Measurements from ENCODE around the gene PLEKHF1. TPM values are rescaled to one million over a fixed set of nuclear protein-coding genes. Genes with fewer than 3 reads are reported as not detected.
A peak's percentile ranks its signal among the peaks of the same experiment; 100 is the strongest.

PLEKHF1 gene
- total and polyA plus RNA-seq, 2 of the 8 experiments (the other 6 are each of a cell fraction or from before 2014, with no cell fraction given) = 11.1 to 18.4 TPM

DNA sequence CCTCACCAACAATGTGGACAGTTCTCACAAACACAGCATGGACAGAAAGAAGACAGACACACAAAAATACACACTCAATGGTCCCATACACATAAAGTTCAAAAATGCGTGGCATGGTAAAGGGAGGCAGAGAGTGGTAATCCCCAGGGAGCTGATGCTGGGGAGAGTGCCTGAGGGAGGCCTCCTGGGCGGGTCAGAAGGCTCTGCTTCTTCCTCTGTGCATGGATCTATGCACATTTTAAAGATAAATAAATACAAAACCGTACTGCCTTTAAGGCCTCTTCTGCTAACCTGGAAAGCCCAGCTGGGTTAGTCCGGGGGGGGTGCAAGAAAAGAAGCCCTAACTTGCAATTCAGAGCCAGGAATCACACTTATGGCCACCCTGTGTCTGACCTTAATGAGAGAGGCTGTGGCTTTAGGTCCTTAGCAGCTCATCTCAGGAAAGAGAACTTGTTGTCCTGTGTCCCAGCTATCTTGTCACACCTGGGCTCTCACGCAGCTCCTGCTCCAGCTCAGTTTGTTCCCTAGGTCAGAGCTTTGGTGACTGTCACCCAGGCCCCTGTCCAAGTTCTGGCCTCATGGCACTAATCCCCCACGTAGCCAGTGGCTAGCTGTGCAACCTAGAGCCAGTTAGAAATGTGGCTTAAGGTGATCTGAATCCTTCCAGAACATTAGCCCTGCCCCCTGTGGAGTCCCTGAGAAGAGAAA is 30.7 kb upstream of the PLEKHF1 start:
- FAIRE-seq (no peak), DNase-seq (ENCODE audit: low read depth in 1 of 2, low spot score in 2 of 2) (no peak)
- 85% methylated on average over 6 of the region's 6 CpGs; no CpG with 5 or more reads in 1 of the 2 experiments for WGBS, 2 experiments (ENCODE audit: extremely low coverage in 1 of 2, insufficient coverage in 1 of 2, insufficient read length in 1 of 2, insufficient replicate concordance in 2 of 2, low coverage in 1 of 2, low lambda C conversion rate in 2 of 2, missing lambda C conversion rate in 1 of 2)
- H2BK15ac ChIP-seq (ENCODE audit: low read length) = no peak overlapping the region
- H4K8ac ChIP-seq (ENCODE audit: extremely low read depth, insufficient read depth, low read length) = peak overlapping the region; percentile 19; the same call in 1 of the 2 replicates
- no peak overlapping the region for H3K14ac ChIP-seq (ENCODE audit: insufficient read length)
- H3K9me3 ChIP-seq (ENCODE audit: insufficient read depth in 2 of 2, low read depth in 1 of 2, low read length in 1 of 2) = no peaks in the 10 kb centered on the region
- H2AK5ac ChIP-seq (ENCODE audit: low read depth, low read length) = no peak overlapping the region
- H3K27me3 ChIP-seq (replicated peaks in 1 of 4; ENCODE audit: control insufficient read depth in 3 of 4, extremely low read depth in 1 of 4, insufficient read depth in 3 of 4, low read length in 3 of 4) = no peaks in the 10 kb centered on the region
- no peaks in the 10 kb centered on the region for H3K4me1 ChIP-seq (replicated peaks in 1 of 4; ENCODE audit: control insufficient read depth in 3 of 4, insufficient read depth in 4 of 4, low read length in 3 of 4)
- H3K36me3 ChIP-seq (ENCODE audit: control insufficient read depth in 2 of 4, insufficient read depth in 4 of 4, low read length in 3 of 4) = no peaks in the 10 kb centered on the region
- H2BK20ac ChIP-seq (ENCODE audit: low read length) = no peak overlapping the region
- H3K79me2 ChIP-seq (ENCODE audit: control insufficient read depth in 1 of 2, insufficient read depth in 2 of 2, low read length in 2 of 2) = no peaks in the 10 kb centered on the region
- no peak overlapping the region for H2AFZ ChIP-seq (ENCODE audit: low read length)
- no peak overlapping the region for H4K91ac ChIP-seq (replicated peaks; ENCODE audit: insufficient read length, low read length)
- H4K20me1 ChIP-seq (replicated peaks in 1 of 2; ENCODE audit: control insufficient read depth in 1 of 2, insufficient read depth in 2 of 2, low read length in 2 of 2) = no peaks in the 10 kb centered on the region
- H3K4me3 ChIP-seq (ENCODE audit: extremely low read depth in 1 of 4, insufficient read depth in 2 of 4, low read depth in 3 of 4, low read length in 4 of 4) = no peak overlapping the region
- H3K56ac ChIP-seq (replicated peaks; ENCODE audit: insufficient read length, low read depth, low read length) = no peak overlapping the region
- H3K4me2 ChIP-seq (ENCODE audit: insufficient read depth in 1 of 2, low read depth in 2 of 2, low read length in 2 of 2) = no peak overlapping the region
- no peak overlapping the region for H3K23ac ChIP-seq (ENCODE audit: insufficient read length)
- H2BK12ac ChIP-seq (ENCODE audit: low read depth, low read length) = no peak overlapping the region
- no peak overlapping the region for H3K9ac ChIP-seq (replicated peaks in 1 of 4; ENCODE audit: extremely low read depth in 1 of 4, low read depth in 3 of 4, low read length in 3 of 4)
- CTCF ChIA-PET (ENCODE audit: partially characterized antibody) = interaction anchor here (0.5 to 1.4 kb wide), 7 partner anchors 11 to 75 kb away, joined by 3 to 6 read pairs (median 3); no protein-coding TSS in a partner anchor
- H4K5ac ChIP-seq (ENCODE audit: insufficient read length, low read depth, low read length) = no peak overlapping the region
- no peak overlapping the region for H3K18ac ChIP-seq (ENCODE audit: extremely low read depth, low read length)
- H3K4ac ChIP-seq (replicated peaks; ENCODE audit: insufficient read length, low read depth, low read length) = no peak overlapping the region
- no peak overlapping the region for H2BK5ac ChIP-seq (ENCODE audit: low read depth, low read length)
- H2BK120ac ChIP-seq (replicated peaks; ENCODE audit: low read depth, low read length) = no peak overlapping the region
- H3K79me1 ChIP-seq (ENCODE audit: low read depth, low read length) = no peaks in the 10 kb centered on the region
- no peak overlapping the region for H3K27ac ChIP-seq (ENCODE audit: low read depth, low read length)
- no peaks in the 10 kb centered on the region for H3K23me2 ChIP-seq (ENCODE audit: low read depth, low read length)
- POLR2A ChIA-PET (ENCODE audit: partially characterized antibody) = no interaction called here
- TF ChIP-seq CHD1 (IDR thresholded peaks at IDR 0.05; ENCODE audit: low read depth, low read length) (no peak), TEAD4 (IDR thresholded peaks at IDR 0.05; ENCODE audit: low read depth, low read length) (no peak), CTBP2 (IDR thresholded peaks at IDR 0.05; ENCODE audit: borderline replicate concordance, insufficient read depth, insufficient read length, low read length) (no peak), RXRA (IDR thresholded peaks at IDR 0.05; ENCODE audit: insufficient read depth, low read depth, low read length) (no peak), CBX5 (IDR thresholded peaks at IDR 0.05; ENCODE audit: low read depth, low read length) (no peak), EP300 (IDR thresholded peaks at IDR 0.05; ENCODE audit: borderline replicate concordance in 1 of 2, low read depth in 2 of 2, low read length in 2 of 2) (no peak), SIN3A (conservative IDR thresholded peaks at IDR 0.05 in 1 of 2, IDR thresholded peaks at IDR 0.05 in 1 of 2; ENCODE audit: low read depth in 1 of 2, low read length in 2 of 2) (no peak), TCF12 (IDR thresholded peaks at IDR 0.05; ENCODE audit: low read depth, low read length) (no peak)
- TF ChIP-seq, protein P1, sequence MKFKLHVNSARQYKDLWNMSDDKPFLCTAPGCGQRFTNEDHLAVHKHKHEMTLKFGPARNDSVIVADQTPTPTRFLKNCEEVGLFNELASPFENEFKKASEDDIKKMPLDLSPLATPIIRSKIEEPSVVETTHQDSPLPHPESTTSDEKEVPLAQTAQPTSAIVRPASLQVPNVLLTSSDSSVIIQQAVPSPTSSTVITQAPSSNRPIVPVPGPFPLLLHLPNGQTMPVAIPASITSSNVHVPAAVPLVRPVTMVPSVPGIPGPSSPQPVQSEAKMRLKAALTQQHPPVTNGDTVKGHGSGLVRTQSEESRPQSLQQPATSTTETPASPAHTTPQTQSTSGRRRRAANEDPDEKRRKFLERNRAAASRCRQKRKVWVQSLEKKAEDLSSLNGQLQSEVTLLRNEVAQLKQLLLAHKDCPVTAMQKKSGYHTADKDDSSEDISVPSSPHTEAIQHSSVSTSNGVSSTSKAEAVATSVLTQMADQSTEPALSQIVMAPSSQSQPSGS (IDR thresholded peaks at IDR 0.05; ENCODE audit: low read length) = no peak

Data from H1 (cell line).